Measurements from ENCODE around the gene RRAS.

- TF ChIP-seq POLR2A (IDR thresholded peaks at IDR 0.05; ENCODE audit: borderline replicate concordance, extremely low read depth, insufficient read depth, insufficient read length) (no peak), ZFX (IDR thresholded peaks at IDR 0.05) (no peak), POLR2AphosphoS5 (IDR thresholded peaks at IDR 0.05; ENCODE audit: low read depth, low read length) (no peak), SP1 (IDR thresholded peaks at IDR 0.05; ENCODE audit: low read depth) (no peak), EZH2 (IDR thresholded peaks at IDR 0.05) (no peak), CTCF (IDR thresholded peaks at IDR 0.05 in 2 of 3, conservative IDR thresholded peaks at IDR 0.05 in 1 of 3; ENCODE audit: borderline replicate concordance in 1 of 3, insufficient read depth in 1 of 3, low read depth in 2 of 3, low read length in 2 of 3) (no peak), SRF (IDR thresholded peaks at IDR 0.05; ENCODE audit: low read depth) (no peak), JUND (IDR thresholded peaks at IDR 0.05) (no peak)
Observed at GRCh38 chr19:49669516-49669915, 29.6 kb upstream of the RRAS start.

Data from HCT116 (cell line).